ENCODE results near the gene EPS15.
A peak's percentile ranks its signal among the peaks of the same experiment; 100 is the strongest.
"Not testable (repeated sequence)": the region's sequence is repeated elsewhere in the genome, so short reads cannot be mapped to it uniquely, and the experiment has no call there.

EPS15 gene

DNA sequence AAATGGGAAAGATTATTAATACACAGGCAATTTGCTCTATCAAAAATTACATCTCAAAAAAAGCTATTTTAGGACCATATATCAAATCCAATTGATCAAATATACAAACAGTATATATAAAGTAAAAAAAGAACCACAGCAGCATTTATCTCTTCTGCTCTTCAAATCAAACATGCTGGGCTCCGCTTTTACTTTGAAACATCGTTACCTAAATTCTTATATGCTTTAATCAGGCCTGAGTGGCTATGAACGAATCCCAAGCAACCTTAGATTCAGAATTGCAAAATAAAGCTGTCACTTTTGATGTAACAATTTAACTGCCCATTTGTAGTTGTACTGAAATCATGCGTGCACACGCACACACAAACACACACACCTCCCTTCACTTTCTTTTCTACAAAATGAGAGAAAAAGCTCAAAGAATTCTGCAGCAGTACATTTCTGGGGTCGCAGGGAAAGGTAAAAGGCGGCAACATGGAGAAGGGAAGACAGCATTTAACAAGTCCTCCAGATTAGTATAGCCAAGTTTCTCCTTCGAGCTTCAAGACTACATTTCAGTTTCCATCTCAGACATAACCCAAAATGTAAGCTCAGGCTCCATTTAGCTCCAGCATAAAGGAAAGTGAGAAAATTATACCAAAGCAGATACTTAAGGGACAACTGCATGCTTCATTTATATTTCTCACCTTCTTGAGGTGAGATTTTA, 96.5 kb downstream of the EPS15 start:
- DNase-seq, result no peak

DNA sequence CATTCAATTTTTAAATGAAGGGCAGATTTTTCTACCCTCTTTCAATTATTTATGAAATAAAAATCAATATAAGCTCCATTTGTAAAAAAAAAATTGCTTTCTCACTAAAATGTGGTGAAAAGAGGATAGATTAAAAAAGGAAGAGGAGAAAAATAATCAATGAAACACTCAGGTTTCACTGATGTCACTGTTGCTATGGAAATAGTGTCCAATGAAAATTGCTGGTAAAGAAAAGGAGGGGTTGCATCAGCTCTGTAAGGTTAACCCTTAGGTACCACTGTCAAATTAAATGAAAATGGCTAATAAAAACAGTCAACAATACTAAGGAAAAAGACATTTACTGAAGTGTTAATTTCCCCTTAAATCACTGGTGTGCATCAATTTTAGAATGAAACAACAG, 97.1 kb downstream of the EPS15 start:
- DNase-seq, result peak; percentile 70

DNA sequence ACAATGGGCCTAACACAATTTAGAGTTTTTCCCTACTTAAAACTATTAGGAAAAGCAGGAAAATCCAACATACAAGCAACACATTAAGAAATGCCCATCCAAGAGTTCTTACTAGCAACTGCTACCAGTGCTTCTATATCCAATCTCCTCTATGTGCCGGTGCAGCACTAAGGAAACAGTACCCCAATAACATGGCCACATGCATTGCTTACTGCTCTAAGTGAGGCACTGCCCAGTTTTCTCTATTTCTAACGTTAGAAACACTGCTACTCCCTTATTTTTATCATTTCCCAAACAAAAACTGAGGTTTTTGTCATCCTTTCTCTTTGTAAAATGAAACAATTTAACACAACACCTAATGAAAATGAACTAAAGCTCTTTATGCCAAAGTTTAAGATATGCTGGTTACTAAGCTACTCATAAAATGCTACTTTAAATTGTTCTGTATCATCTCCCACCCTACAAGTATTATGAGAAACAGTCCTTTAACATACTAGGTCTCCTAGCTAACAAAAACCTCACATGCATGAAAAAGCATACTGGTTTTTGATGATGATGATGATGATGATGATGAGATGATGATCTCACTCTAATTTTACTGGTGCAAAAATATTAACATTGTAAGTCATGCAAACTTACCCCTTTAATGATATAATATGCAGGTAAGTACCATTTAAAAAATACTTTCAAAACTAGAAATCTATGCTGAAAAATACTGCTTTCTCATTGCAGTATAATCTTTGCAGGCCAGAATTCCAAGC, 98.0 kb downstream of the EPS15 start:
- DNase-seq, result no peak

DNA sequence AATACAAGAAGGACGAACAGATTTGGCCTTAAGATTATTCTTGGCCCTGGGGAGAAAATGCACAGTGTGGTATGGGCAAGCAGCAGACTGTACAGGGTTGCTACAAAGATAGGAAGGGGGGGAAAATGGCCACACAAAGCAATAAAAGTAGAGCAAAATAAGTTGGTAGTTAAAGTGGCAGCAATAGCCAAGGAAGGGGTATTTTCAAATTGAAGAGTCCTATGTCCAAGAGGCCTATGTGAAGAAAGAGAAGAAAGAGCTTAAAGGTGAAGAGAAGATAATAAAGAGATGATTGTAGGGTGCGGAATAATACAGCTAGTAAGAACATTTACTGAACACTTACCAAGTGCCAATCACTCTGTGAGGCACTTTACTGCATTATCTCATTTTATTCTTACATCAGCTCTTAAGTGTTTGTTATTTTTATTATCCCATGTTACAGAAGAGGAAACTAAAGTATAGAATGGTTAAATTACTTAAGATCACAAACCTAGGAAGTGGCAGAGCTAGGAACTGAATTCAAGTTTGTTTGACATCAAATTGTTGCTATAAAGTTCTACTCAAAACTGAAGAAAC, 100.6 kb downstream of the EPS15 start:
- no peak for DNase-seq

DNA sequence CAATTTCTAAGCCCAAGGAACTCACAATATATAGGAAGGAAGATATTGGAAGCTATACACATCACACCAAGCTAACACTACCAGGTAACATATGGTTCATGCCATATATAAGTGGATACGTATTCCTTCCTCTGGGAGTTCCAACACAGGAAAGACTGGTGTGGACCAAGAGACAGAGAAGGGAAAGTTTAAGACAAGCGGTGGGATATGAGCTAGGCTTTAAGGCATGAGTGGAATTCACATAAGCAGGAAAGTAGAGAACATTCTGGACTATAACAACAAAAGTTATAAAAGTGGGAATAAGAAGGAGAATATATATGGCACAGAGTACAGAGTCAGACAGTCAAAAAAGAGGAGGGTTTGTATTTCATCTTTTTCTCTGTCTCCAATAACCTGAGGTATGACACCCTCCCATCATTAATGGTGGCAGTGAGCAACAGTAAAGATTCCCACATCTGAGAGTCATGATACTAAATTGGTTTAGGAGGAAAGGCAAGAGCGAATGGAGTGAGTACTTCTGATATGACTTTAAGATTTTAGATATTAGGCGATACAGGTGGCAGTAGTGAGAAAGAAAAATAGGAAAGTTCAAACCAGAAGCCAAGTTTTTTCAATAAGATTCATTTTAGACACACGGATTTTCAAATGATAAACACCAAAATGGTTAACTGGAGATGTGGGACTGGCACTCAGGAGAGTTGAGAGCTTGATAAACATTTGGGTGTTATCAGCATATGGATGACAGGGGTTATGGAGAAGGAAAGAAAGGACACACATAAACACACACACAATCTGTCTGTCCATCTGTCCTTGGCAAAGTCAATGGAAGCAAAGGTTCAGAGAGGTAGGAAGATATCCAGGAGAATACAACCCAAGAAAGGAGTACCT, 101.3 kb downstream of the EPS15 start:
- DNase-seq, result no peak

DNA sequence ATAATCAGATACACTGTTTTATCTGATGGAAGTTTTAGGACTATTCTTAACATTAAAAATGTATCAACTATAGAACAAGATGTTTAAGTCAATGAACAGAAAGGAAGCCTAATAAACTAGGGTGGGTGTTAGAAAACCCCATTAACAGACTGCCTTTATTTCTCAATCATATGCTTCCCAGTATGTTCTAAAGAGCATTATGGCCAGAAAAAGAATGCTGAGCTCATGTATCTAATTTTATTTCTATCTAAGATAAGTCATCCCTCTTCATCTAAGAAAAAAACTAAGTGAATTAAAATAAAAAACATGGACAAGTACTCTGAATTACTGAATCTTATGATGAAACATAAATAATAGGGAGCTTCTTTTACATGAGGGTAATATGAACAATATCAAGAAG, 102.2 kb downstream of the EPS15 start:
- DNase-seq, result no peak

DNA sequence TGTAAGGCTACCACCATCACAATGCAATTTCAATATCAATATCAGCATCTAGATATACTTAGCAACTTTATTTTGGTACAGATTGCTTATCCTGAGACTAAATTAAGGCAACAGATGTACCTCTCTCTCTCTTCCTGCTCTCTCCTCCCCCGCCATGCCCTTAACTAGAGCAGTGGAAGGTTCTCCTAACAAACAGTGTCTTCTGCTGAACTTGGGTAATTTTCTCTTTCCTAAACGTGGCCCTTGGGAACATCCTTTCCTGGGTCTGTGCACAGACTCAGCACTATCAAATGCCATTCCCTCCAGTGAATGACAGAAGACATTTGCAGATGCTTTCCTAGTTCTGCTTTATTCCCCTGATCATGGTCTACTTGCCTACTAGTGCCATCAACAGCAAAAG, 103.1 kb downstream of the EPS15 start:
- DNase-seq, result no peak

DNA sequence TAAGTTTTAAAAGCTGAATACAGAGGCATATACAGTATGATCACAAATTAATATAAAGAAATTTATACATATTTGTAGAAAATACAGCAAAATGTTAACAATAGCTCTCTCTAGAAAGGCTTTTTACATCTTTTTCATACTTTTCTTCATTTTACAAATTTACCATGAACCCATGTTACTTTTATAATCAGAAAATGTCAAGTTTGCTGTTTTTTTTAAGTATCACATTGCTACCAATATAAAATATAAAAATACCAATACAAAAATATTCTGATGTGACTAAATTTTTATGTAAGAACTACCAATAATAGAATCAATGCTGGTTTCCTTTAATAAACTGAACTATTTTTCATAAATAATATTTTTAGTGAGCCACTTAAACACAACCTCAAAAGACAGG, 104.3 kb downstream of the EPS15 start:
- DNase-seq, result no peak

DNA sequence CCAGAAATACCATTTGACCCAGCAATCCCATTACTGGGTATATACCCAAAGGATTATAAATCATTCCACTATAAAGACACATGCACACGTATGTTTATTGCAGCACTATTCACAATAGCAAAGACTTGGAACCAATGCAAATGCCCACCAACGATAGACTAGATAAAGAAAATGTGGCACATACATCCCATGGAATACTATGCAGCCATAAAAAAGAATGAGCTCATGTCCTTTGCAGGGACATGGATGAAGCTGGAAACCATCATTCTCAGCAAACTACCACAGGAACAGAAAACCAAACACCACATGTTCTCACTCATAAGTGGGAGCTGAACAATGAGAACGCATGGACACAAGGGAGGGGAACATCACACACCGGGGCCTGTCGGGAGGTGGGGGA, 107.2 kb downstream of the EPS15 start:
- DNase-seq, result not testable (repeated sequence)

DNA sequence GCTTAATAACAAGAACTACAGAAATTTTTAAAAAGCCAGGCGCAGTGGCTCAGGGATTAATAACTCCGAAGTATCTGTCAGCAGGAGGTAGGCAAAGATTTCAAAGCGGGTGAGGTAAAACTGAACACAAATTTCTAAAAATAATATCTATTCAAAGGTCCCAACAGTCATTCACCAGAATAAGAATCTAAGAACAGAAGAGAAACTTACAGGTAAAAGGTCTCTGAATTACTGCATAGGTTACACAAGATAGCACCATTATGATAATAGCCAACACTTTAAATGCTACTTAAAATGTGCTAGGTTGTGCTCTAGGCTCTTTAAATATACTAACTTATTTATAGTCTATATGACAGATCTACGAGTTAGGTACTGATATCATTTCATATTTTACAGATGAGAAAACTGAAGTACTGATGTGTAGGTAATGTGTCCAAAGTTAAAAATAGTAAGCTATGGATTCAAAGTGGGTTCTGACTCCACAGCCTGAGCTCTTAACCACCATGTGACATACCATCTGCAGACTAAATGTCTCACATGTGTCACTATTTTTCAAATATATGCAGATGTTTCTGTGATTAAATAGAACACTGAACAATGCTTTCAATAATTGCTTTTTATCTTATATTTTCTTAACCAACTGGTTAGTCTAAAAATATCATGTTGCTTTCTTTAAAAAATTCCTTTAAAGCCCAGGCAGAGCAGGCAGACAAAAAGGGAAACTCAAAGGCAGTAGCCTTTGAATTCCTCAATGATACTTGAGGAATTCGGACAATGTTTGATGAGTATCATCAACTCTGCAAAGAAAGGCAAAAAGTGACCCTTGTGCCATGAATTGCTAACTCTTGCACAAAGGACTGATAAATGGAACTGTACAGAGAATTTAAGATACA, 108.3 kb downstream of the EPS15 start:
- DNase-seq, result no peak

DNA sequence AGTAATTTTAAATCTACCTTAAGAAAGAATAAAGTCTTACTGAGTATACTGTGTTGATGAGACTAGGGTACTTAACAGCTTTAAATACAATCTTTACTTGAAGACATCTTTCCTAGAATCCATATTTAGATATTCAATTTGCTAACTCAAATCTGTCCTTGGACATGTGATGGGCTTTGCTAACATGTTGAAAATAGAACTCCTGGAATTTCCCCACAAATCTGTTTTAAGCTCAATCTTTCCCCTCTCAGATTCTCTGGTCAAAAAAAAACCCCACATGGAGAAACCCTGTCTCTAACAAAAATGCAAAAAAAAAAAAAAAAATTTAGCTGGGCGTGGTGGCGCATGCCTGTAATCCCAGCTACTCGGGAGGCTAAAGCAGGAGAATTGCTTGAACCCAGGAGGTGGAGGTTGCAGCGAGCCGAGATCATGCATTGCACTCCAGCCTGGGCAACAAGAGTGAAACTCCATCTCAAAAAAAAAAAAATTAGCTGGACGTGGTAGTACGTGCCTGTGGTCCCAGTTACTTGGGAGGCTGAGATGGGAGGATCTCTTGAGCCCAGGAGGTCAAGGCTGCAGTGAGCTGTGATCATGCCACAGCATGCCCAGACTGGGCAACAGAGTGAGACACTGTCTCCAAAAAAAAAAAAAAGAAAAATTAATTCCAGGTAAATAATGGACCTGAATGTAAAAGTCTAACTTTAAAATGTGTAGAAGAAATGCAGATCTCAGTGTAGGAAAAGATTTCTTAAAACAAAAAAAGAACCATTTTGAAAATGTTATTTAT, 109.1 kb downstream of the EPS15 start:
- not testable (repeated sequence) for DNase-seq

DNA sequence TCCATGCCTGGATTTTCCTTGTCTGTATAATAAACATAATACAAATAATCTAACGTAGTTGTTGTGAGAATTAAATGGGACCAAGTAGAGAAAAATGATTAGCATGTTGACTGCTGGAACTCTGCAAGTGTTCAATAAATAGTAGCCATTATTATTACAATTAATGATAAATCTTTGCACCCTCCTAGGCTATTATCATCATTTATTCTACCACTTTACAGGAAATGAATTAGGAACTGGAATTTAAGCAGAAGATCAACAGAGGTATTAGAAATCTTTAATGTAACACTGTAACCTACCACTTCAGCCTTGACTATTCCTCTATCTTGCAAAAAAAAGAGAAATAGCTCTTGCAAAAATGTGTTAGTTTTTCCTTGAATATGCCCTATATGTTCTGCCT, 126.8 kb downstream of the EPS15 start:
- DNase-seq, result no peak

DNA sequence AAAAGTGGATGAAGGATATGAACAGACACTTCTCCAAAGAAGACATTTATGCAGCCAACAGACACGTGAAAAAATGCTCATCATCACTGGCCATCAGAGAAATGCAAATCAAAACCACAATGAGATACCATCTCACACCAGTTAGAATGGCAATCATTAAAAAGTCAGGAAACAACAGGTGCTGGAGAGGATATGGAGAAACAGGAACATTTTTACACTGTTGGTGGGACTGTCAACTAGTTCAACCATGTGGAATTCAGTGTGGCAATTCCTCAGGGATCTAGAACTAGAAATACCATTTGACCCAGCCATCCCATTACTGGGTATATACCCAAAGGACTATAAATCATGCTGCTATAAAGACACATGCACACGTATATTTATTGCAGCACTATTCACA, 128.4 kb downstream of the EPS15 start:
- DNase-seq, result not testable (repeated sequence)

DNA sequence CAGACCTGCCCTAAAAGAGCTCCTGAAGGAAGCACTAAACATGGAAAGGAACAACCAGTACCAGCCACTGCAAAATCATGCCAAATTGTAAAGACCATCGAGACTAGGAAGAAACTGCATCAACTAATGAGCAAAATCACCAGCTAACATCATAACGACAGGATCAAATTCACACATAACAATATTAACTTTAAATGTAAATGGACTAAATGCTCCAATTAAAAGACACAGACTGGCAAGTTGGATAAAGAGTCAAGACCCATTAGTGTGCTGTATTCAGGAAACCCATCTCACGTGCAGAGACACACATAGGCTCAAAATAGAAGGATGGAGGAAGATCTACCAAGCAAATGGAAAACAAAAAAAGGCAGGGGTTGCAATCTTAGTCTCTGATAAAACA, 131.8 kb downstream of the EPS15 start:
- DNase-seq, result not testable (repeated sequence)

DNA sequence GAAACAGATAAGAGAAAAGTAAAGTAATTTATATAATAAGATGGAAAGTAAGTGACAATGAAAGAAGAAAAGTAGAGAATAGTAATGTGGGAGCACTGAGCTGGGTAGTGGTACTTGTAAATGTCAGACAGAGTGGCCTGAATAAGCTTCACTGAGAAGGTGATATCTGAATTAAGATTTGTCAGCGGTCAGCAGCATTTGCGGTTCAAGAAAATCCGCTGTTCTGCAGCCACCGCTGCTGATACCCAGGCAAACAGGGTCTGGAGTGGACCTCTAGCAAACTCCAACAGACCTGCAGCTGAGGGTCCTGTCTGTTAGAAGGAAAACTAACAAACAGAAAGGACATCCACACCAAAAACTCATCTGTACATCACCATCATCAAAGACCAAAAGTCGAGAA, 132.8 kb downstream of the EPS15 start:
- DNase-seq, result not testable (repeated sequence)

DNA sequence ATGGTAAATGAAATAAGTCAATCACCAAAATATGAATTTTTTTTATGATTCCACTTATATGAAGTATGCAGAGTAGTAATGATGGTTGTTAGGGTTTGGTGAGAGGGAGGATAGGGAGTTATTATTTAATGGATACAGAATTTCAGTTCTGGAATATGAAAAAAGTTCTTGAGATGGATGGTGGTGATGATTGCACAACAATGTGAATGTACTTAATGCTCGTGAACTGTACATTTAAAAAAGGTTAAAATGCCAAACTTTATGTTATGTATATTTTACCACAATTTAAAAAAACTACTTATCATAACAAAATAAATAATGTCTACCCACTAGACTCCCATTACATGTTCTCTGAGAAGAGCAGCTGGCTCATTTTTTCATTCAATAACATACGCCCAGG, 133.3 kb downstream of the EPS15 start:
- DNase-seq, result no peak

DNA sequence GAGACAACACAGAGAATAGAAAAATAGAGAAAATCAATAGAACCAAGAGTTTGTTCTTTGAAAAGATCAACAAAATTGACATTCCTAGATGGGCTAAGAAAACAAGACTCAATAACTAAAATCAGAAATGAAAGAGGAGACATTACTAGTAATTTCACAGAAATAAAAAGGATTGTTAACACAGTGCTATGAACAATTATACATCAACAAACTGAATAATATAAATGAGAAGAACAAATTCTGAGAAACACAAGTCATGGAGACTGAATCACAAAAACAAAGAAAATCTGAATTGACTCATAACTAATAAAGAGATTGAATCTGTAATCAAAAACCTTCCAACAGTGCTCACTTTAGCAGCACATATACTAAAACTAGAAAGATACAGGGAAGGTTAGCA, 137.1 kb downstream of the EPS15 start:
- no peak for DNase-seq

DNA sequence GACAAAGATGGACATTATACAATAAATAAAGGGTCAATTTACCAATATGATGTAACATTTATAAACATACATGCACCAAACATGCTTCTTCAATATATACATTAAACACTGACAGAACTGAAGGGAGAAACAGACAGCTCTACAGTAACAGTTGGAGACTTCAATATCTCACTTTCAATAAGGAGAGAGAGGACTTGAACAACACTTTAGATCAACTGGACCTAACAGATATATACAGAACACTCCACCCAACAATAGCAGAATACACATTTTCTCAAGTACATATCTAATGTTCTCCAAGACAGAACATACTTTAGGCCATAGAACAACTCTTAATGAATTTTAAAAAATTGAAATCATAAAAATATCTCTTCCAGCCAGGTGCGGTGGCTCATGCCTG, 138.1 kb downstream of the EPS15 start:
- peak; percentile 57 for DNase-seq

DNA sequence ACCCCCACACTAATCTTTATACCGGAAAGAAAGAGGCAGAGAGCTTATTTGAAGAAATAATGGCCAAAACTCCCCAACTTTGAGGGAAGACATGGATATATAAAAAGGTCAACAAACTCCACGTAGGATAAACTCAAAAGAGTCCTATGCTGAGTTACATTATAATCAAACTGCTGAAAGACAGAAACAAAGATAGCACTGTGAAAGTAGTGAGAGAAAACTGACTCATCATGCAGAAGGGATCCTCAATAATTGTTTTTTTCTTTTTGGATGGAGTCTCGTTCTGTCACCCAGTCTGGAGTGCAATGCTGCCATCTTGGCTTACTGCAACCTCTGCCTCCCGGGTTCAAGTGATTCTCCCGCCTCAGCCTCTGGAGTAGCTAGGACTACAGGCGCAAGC, 140.2 kb downstream of the EPS15 start:
- no peak for DNase-seq

DNA sequence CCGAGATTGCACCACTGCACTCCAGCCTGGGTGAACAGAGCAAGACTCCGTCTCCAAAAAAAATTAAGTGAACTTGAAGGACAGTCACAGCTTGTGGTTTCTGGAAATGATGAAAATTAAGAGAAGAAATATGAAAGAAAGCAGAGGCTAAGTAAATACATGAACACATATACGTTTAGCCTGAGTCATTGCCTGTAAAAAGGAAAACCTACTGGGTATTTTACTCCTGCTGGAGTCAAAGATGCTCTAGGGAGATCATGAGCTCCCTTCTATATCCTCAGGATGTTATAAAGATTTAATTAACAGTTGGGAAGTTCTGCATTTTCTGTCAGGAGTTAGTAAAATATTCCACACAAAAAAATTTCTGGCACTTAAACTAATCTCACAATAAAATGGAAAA, 145.2 kb downstream of the EPS15 start:
- DNase-seq, result no peak

DNA sequence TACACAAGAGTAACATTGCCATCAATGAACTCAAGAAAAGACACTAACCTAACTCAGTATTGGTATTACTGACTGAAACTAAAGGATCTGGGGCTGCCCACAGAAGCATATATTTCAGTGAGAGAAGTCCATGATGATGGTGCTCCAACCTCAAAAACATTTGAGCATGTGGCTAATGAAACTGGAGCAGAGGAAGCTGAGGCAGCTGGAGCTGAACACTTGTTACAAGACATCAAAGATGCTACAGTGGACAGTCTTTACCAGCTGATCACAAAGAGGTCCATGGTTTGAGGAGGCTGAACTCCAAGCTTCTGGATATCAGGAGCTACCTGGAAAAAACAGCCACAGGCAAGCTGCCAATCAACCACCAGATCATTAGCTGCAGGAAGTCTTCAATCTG, 146.5 kb downstream of the EPS15 start:
- DNase-seq, result no peak
